DND-41 (cell line): Measurements from ENCODE around the gene PLD6.

Experiments
- ATAC-seq: fragments of 200-7000 bp; cut with Tn5 transposase; 3 replicates; pipeline ENCODE4 v1.9.1; 2021; ENCODE audit warnings: low read depth; ENCODE audit not compliant: insufficient read depth
- DNase-seq: peaks from one replicate; pipeline ENCODE4 v3.0.0-alpha.2; 2020
- H2AFZ ChIP-seq: 2 replicates; pipeline ENCODE4 v1.6.0; 2012; ENCODE audit warnings: low read depth, low read length
- H3K27ac ChIP-seq: 2 replicates; pipeline ENCODE4 v1.5.1; 2012; ENCODE audit warnings: low read length, inconsistent platforms
- H3K27me3 ChIP-seq: fragments of 200-600 bp; sonication (generic); 2 replicates; pipeline ENCODE4 v1.6.0; 2012; ENCODE audit warnings: low read length, mild to moderate bottlenecking, inconsistent platforms; ENCODE audit not compliant: insufficient read depth, poor library complexity
- H3K36me3 ChIP-seq: 2 replicates; pipeline ENCODE4 v1.5.1; 2012; ENCODE audit warnings: low read length, inconsistent platforms; ENCODE audit not compliant: insufficient read depth
- H3K4me1 ChIP-seq: 2 replicates; pipeline ENCODE4 v1.5.1; 2012; ENCODE audit warnings: mild to moderate bottlenecking, low read length; ENCODE audit not compliant: insufficient read depth
- H3K4me2 ChIP-seq: 2 replicates; pipeline ENCODE4 v1.6.0; 2012; ENCODE audit warnings: mild to moderate bottlenecking, moderate library complexity, low read length, inconsistent platforms; ENCODE audit not compliant: insufficient read depth
- H3K4me3 ChIP-seq, 2 experiments: fragments of 200-600 bp in 1 of 2; shearing (Covaris generic) in 1 of 2; 2 replicates each; pipeline ENCODE4 v1.5.1; 2012 to 2016; ENCODE audit warnings: inconsistent platforms in 2 of 2, low read length in 2 of 2, mild to moderate bottlenecking in 2 of 2, low read depth in 1 of 2, moderate library complexity in 1 of 2
- H3K79me2 ChIP-seq: 2 replicates; pipeline ENCODE4 v1.6.0; 2012; ENCODE audit warnings: low read length, inconsistent platforms; ENCODE audit not compliant: insufficient read depth
- H3K9ac ChIP-seq: 2 replicates; pipeline ENCODE4 v1.6.0; 2012; ENCODE audit warnings: low read depth, mild to moderate bottlenecking, inconsistent platforms, low read length, moderate library complexity
- H3K9me3 ChIP-seq: 2 replicates; pipeline ENCODE4 v1.5.1; 2012; ENCODE audit warnings: low read length, moderate library complexity, mild to moderate bottlenecking, inconsistent platforms; ENCODE audit not compliant: insufficient read depth, severe bottlenecking
- H4K20me1 ChIP-seq: 2 replicates; pipeline ENCODE4 v1.6.0; 2012; ENCODE audit warnings: low read length; ENCODE audit not compliant: insufficient read depth
- EZH2 ChIP-seq: IDR thresholded peaks from 3 replicates; pipeline ENCODE4 v1.6.1; 2012; ENCODE audit warnings: borderline replicate concordance, low read depth, mild to moderate bottlenecking, moderate library complexity, low read length, inconsistent platforms; ENCODE audit not compliant: severe bottlenecking
- TF ChIP-seq, protein P1 (sequence below): IDR thresholded peaks from 2 replicates; pipeline ENCODE4 v1.5.1; 2012; ENCODE audit warnings: borderline replicate concordance, low read length, moderate library complexity, mild to moderate bottlenecking; ENCODE audit not compliant: poor library complexity, severe bottlenecking; ENCODE audit errors: extremely low read depth

The PLD6 gene

DNA sequence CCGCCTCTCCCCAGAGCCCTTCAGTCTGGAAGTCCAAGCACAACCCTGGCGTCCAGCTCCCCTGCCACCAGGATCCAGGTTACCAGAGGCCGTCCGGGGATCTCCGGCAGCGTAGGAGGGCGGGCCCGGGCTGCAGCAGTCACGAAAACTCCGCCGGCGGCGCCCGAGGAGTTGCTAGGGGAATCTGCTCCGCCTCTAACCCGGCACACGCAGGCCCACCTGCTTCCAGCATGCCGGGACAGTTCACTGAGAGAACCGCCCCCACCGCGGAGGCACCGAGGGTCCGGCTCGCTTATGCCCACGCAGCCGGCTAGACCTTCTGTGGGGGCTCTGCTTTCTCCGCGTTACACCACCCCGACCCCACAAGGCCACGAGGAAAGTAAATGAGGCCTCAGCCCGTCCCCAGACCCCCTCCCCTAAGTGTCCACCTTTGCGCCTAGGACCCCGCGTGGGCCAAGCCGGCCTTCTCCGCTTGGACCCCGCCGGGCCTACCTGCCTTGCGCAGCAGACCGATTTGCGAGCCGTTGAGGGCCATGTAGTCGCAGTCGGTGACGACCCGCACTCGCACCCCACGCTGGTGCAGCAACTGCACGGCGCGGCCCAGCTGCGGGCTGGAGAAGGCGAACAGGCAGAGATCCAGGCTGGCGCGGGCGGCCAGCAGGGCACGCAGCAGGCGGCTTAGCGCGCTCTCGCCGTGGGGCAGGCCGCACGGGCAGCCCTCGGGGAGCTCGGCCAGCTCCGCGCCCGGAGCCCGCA, 587 bp downstream of the PLD6 start:
- DNase-seq (peak; percentile 62), ATAC-seq (peak; percentile 70)
- H3K9ac ChIP-seq, result peak overlapping the region; percentile 70
- TF ChIP-seq, protein P1, sequence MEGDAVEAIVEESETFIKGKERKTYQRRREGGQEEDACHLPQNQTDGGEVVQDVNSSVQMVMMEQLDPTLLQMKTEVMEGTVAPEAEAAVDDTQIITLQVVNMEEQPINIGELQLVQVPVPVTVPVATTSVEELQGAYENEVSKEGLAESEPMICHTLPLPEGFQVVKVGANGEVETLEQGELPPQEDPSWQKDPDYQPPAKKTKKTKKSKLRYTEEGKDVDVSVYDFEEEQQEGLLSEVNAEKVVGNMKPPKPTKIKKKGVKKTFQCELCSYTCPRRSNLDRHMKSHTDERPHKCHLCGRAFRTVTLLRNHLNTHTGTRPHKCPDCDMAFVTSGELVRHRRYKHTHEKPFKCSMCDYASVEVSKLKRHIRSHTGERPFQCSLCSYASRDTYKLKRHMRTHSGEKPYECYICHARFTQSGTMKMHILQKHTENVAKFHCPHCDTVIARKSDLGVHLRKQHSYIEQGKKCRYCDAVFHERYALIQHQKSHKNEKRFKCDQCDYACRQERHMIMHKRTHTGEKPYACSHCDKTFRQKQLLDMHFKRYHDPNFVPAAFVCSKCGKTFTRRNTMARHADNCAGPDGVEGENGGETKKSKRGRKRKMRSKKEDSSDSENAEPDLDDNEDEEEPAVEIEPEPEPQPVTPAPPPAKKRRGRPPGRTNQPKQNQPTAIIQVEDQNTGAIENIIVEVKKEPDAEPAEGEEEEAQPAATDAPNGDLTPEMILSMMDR, result no peak
- no peak for TF ChIP-seq EZH2
- H4K20me1 ChIP-seq, result peaks cover 26% of the 10 kb centered on the region; the same call in 1 of the 2 replicates
- H3K27ac ChIP-seq, result peak overlapping the region; percentile 59
- H3K36me3 ChIP-seq, result peaks cover 9% of the 10 kb centered on the region
- peak overlapping the region; percentile 91 for H3K4me2 ChIP-seq
- peaks cover 32% of the 10 kb centered on the region for H3K4me1 ChIP-seq
- peak overlapping the region; percentile 68 for H2AFZ ChIP-seq
- H3K27me3 ChIP-seq, result no peaks in the 10 kb centered on the region
- peak overlapping the region; percentile 37 to 62; a peak in 3 of 4 replicates for H3K4me3 ChIP-seq
- peaks cover 8% of the 10 kb centered on the region; the same call in 1 of the 2 replicates for H3K79me2 ChIP-seq
- H3K9me3 ChIP-seq, result no peaks in the 10 kb centered on the region

DNA sequence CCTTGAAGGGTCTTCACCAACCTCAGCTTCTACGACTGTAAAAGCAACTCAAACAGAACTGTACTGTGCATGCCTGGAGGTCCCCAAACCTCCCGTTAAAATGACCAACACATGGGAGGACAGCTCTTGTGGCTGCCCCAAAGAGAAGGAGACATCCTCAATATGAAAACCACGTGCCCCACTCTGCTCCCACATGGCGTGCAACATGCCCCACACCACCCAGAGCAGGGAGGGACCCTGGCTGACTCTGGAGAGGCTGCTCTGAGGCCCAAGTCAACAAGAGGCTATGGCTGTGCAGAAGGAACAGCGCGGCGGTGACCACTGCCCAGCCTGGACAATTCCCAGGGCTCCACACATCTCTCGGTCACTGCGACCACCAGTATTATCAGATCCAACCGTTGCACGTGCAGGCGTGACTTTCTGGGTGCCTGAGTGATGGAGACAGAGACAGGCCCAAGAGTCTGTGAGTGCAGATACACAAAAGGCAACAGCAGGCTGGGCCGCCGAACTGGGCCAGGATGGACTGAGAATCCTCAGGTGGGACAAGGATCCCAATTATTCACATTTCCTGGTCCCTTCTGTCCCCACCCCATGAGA, 1.4 kb downstream of the PLD6 start:
- Histone ChIP-seq H3K79me2 (peaks cover 8% of the 10 kb centered on the region; the same call in 1 of the 2 replicates), H2AFZ (no peak overlapping the region), H3K9me3 (no peaks in the 10 kb centered on the region), H3K27me3 (no peaks in the 10 kb centered on the region), H3K4me3 (peak overlapping the region; percentile 37 to 62; a peak in 3 of 4 replicates), H3K36me3 (peaks cover 9% of the 10 kb centered on the region), H3K9ac (peak overlapping the region; percentile 70), H3K4me1 (peaks cover 32% of the 10 kb centered on the region), H3K4me2 (peak overlapping the region; percentile 91), H4K20me1 (peaks cover 26% of the 10 kb centered on the region; the same call in 1 of the 2 replicates), H3K27ac (no peak overlapping the region)
- no peak for TF ChIP-seq EZH2
- TF ChIP-seq, protein P1, result no peak
- DNase-seq, result no peak
- ATAC-seq, result no peak

DNA sequence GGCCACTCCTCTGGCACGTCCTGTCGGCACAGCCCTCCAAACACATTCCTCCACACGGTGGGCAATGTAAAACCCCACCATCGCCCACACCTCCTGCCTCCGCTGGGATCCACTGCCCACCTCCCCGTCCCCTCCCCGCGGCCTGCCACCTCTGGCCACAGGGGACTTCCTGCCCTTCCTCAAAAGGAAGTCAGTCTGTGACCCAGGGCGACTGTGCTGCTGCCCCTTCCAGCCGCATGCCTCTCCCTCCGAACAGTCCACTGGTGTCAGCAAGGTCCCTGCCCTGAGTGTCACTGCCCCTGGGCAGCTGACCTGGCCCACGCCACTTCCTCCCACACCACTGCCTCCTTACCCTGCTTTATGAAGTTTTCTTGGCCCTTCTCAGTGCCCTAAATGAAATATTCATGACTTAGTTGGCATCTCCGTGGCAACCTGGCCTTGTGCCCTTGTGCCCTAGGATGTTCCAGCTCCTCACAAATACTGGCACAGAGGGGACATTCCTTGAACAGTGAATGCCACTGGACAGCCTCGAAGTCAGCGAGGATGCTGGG, 2.0 kb downstream of the PLD6 start:
- peak overlapping the region; percentile 70 for H3K9ac ChIP-seq
- H3K4me2 ChIP-seq, result peak overlapping the region; percentile 91
- peaks cover 8% of the 10 kb centered on the region; the same call in 1 of the 2 replicates for H3K79me2 ChIP-seq
- no peak overlapping the region for H2AFZ ChIP-seq
- ATAC-seq, result no peak
- no peaks in the 10 kb centered on the region for H3K27me3 ChIP-seq
- H3K27ac ChIP-seq, result no peak overlapping the region
- H3K9me3 ChIP-seq, result no peaks in the 10 kb centered on the region
- peaks cover 32% of the 10 kb centered on the region for H3K4me1 ChIP-seq
- TF ChIP-seq, protein P1, result no peak
- no peak for TF ChIP-seq EZH2
- peaks cover 9% of the 10 kb centered on the region for H3K36me3 ChIP-seq
- H4K20me1 ChIP-seq, result peaks cover 26% of the 10 kb centered on the region; the same call in 1 of the 2 replicates
- DNase-seq, result no peak
- peak overlapping the region in 1 of 2 experiments; percentile 62; a peak in 1 of 4 replicates for H3K4me3 ChIP-seq
